ENCODE data around the gene GALNT10.

Gene GALNT10

DNA sequence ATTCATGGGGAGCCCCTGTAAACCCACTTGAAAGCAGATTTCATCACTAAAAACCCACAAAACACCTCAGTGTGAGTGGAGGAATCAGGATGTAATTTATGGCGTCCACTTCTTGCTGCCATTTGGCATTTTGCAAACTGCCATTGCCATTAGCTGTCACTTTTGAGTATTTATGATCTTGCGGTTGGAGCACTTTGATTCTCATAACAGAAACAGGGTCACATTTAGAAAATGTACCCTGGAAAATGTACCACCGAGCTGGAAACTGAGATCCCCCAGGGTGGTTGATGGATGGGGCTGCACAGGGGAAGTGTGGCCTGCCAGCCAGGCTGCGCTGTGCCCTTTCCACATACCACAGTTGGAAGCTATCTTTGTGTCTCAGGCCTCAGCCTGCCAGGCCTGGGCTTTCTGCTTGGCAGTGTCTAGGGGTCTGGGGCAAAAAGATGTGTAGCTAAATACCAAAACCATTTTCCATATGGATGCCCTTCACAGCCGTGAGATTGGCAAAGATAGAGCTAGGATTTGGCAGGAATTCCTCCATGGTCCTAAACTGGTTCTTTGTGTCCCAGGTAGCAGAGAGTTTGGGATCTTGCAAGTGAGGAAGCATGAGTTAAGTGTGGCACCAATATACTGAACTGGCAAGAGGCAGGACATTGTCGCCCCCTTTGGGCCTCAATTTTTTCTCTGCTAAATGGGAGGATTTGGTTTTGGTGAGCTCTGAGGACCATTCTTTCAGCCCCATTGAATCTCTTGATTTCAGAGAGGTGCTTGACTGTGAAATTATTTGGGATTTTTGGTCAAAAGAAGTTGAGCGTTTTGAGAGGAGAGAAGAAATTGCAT is 46.2 kb downstream of the GALNT10 start:
- no peak for DNase-seq

DNA sequence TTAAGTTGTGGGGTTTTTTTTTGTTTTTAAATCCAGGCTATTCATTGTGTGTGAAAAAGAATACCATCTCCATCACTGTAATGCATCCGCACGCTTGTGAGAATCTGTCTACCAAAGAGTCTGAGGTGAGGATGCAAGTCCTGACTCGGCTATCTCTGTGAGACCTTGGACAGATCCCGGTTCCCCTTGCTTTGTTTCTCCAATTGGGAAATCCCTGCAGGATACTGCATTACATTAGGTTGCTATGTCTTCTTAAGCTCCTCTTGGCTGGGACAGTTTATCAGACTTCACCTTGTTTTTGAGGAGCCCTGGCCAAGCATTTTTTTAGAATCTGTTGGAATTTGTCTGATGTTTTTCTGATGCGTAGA is 46.8 kb downstream of the GALNT10 start:
- DNase-seq = no peak

DNA sequence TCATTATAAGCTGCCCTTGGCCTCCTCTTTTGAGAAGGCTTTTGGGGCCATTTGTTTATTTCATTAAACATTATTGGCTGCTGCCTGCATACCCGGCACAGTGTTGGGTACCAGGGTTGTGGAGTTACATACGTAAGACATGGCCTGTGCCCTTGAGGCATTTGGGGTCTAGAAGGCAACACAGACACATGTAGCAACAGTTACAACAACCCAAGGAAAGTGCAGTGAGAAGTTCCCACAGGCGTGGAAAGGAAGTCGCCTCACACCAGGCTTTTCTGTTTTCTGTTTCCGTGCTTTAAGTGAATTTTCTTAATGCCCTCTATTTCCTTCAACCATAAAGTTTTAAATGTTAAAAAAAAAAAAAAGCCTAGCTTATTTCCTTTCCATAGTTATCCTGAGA is 47.4 kb downstream of the GALNT10 start:
- DNase-seq = no peak

DNA sequence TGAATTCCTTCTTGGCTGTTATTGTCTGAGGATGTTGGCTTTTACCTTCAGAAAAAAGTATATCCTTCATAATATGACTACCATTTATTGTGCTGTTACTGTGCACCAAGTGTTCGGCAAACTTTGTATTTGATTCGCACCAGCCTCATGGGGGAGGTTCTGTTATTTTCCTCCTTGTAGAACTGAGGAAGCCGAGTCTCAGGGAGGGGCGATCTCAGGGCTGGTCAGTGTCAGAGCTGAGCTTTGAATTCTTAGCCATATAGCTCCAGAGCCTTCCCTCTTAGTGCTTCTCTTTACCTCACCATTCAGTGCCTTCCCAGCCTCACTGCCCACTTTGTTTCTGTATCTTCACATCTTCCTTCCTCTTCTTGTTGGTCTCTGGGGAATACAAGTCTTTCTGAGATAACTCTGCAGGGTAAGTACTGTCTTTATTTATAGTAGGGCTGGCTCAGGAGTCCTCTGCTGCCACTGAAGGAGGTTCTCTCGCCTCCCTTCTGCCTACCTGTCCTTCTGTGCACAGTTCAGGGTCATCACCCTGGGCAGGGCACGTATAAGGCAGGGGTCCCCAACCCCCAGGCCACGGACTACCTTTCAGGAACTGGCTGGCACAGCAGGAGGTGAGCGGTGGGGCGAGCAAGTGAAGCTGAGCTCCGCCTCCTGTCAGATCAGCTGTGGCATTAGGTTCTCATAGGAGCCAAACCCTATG is 48.4 kb downstream of the GALNT10 start:
- DNase-seq = no peak

DNA sequence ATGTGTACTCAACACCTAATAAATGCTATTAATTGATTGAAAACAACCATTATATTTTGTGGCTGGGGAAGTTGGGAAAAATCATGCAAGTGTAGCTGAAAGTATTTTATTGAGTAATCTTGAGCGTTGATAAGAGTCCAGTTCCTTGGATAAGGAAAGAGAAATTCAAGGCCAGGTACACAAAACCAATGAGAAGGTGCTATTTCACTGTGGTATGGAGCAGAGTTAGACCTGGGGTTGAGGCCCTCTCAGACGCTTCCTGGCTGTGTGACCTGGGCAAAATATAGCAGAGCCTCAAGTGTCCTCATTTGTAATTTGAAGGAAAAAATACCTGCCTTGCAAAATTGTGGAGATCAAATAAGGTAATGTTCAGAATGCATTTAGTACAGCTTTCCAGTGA is 50.1 kb downstream of the GALNT10 start:
- no peak for DNase-seq

DNA sequence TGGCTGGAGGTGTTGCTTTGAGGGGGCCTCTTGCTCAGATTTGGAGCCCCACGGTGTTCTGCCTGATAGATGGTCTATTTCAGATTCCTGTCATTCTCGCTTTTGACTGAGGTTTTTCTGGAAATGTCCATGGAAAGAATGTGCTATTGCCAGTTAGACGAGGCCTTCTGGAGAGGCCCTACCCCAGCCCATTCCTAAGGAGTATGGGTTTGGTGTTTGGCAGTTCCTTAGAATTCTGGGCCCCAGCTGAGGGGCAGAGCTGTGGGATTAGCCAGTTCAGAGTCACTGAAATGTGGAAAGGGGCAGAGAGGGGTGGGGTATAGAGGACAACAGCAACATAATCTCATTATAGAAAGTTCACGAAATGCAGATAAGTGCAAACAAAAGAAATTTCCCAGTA is 50.5 kb downstream of the GALNT10 start:
- DNase-seq = no peak

DNA sequence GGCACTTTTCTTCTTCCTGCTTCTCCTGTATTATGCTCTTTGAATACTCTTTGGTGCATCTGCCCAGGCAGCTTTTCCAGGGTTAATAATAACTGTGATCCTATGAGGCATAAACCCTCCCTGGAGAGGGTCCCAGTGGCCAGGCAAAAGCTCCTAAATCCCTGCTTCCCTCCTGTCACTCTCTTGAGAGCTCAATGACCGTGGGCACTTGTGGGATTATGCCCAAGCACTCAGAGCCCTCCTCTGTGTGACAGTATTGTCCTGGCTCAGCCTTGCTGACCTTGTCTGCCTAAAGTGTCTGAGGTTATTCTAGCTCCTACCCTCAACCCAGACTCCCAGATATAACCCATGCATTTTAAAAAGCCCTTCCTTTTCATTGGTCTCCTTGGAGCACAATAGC is 51.9 kb downstream of the GALNT10 start:
- DNase-seq = no peak

DNA sequence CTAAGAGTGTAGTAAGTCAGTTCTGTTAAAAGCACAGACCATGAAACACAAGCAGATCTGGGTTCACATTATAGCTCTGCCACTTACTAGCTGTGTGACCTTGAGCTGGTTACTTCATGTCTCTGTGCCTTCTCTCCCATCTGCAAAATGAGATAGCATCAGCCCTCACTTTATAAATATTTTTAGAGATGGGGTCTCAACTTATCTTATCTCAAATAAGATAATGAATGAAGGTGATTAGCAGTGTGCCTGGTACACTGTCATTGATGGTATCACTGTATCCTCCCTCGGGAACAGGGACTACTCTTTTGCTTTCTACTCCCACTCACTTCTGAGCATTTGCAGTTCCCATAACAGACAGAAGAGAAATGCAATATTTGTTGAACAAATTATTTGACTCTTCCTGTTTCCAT is 52.4 kb downstream of the GALNT10 start:
- DNase-seq = peak; percentile 6

DNA sequence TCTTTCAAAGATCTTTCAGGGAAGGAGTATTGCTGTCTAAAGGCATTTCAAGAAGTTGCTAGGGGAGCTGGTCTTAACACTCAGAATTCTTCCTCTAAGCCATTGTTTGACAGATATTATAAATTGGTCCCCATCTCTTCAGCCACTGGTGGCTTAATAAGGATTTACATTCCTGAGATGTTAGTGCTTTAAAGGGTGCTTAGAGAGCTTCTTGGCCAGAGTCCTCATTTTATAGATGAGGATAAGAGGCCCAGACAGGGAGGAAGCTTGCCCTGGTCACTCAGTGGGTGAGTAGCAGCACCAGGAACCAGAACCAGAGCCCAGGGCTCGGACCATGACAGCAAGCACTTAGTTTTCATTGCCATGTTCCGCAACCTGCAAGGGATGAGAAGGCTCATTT is 53.2 kb downstream of the GALNT10 start:
- DNase-seq = no peak

DNA sequence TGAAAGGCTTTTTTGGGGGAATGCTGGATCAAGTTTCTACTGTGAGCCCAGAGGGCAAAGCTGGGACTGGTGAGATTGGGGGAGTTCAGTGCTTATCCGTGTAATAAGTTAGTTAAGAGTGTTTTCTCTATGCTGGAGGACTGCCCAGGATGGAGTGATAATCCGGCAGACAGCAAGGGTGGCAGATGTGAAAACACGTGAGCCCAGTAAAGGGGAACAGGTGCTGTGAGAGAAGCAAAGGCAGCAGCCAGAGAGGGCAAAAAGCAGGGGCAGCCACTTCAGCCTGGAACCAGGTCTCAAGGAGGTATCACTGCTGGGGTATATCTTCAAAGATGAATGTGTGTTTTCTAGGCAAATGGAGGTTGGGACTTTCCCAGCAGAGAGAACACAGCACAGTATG is 53.9 kb downstream of the GALNT10 start:
- no peak for DNase-seq

DNA sequence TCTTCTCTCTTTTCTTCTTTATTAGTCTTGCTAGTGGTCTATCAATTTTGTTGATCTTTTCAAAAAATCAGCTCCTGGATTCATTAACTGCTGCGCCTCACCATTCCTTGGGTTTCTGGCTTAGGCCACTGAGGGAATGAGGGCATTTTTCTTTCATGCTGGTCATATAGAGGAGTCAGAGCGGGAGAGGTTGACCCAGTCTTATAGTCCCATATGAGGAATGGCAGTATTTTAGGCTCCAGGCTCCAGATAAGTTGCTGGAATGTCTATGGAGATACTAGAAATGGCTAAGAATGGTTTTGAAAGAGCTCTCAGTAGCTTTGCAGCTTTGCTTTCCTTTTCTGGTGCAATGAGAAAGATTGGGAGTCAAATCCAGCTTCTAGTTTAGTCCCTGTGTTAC is 58.2 kb downstream of the GALNT10 start:
- DNase-seq = no peak

DNA sequence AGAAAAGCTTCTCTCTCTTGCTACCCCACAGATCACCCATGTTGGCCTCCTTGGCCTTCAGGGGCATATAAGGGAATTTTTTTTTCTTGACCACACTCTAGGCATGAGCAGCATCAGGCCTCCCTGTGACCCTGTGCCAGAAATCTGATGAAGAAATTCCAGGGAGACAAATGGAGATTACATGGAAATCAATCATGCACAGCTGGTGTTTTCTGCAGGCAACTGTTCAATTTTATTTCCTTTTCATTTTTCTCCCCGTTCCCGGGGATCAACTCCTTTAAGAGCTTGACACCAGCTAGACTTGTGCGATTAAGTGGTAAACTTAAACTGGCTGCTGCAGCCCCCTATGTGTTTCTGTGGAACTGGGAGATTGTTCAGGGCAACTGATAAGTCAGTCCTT is 59.3 kb downstream of the GALNT10 start:
- no peak for DNase-seq

DNA sequence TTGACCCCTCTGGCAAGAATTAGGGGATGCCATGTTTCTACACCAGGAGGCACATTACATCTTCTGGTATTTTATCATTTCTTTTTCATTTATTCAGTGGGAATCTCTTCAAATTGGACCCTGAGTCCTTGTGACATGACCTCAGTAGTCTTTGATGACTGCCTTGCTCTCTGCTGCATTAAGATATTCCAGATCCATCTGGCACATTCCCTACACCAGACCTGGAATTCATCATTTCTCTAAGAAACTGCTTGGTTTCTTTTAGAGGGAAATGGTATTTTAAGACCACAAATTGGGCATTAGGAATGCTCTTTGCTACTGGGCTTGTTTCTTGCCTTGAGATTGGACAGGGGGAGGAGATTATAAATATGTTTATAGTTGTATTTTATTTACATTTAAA is 61.0 kb downstream of the GALNT10 start:
- DNase-seq = no peak

DNA sequence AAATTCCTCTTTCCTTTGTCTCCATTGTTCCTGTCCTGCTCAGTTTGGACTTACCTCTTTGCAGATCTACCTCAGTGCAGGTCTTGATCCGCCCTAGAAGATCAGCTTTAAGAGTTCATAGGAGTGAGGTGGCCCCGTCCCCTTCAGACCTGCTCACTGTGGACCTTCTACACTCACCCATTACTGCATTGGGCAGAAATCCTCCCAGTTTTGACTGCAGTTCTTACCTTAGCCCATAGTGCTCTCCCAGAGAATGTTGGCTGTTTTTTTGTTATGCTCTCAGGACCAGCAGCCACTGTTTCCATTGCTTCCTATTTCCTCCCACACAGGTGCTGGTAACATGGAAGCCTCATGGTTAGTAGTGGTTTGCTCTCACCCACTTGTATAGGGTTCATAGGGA is 63.3 kb downstream of the GALNT10 start:
- DNase-seq = no peak

DNA sequence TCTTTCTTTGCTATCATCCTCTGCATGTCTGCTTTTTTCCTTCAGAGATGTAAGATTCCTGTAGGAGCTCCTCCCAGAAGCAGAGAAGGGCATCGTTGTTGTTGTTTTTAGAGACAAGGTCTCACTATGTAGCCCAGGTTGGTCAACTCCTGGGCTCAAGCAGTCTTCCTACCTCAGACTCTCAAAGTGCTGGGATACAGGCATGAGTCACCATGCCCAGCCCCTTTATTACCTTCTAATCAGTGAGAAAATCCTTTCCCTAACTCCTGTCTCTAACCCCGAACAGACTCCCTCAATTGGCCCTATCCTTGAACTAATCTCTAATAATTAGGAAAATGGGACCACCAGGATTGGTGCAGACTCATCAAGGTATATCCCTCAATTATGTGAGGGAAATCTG is 64.4 kb downstream of the GALNT10 start:
- no peak for DNase-seq

DNA sequence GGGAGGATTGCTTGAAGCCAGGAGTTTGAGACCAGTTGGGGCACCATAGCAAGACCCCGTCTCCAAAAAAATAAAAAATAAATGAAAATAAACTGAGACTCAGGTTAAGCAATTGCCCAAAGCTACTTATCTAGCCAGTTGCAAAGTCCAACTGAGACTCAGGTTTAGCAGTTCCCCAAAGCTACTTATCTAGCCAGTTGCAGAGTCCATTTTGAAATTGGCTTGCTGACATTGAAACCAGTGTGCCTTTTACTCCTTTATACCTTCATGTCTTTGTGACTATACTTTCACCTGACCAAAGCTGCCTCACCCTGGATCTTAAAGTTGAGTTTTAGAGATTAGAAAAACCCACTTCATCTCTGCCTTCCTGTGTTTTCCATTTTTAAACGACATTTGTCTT is 66.5 kb downstream of the GALNT10 start:
- no peak for DNase-seq

DNA sequence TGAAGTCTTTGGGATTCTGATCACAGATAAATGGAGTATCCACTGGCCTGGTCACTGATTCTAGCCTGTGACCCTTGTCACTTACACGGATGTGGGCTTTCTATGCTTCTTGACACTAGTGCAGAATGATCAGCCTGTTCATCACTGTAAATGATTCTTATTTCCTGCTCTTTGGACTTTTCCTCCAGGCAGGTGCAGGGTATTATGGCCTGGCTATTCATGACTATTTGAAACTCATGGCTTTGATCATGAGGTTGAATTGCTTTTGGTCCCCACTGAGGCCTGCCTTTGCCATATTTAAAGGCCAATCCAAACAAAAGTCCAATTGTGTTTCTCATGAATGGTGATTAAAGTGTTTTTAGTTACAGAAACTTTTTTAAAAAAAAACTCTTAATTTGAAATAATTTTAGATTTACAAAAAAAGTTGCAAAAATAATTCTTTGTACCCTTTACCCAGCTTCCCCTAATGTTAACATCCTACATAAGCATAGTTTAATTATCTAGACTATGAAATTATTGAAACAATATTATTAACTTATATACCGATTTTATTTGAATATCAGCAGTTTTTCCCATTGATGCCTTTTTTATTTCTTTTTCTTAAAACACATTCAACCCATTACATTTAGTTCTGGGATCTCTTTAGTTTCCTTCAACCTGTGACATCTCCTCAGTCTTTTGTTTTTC is 68.1 kb downstream of the GALNT10 start:
- DNase-seq = no peak

DNA sequence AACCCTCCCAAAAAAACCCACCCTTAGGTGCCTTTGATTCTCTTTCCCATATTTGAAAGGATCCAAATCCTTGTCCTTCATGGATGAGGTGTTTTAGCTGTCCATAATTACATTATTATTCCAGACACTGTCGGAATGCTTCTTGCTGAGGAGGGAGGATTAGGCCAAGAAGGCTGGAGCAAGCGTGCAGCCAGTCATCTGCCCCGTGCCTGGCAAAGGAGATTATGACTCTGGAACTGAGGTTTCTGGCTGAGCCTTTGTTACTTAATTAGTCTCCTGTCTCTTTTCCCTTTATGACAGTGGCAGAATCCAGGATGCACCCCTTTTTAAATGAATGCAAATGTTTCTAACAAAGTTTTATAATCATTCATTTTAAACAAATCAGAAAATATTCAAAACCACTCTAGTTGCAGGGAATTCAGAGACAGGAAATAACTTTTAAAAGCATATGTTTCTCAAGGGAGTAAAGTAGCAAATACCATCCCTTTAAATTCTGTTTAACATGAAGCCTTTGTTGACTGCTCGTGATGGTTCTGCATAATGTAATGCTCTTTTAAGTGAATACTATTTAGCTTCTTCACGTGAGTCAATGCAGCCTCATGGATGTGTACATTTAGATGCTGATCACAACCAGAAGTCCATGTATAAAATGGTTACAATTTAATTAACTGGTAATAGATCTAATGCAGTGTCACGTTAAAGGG is 69.8 kb downstream of the GALNT10 start:
- DNase-seq = no peak

DNA sequence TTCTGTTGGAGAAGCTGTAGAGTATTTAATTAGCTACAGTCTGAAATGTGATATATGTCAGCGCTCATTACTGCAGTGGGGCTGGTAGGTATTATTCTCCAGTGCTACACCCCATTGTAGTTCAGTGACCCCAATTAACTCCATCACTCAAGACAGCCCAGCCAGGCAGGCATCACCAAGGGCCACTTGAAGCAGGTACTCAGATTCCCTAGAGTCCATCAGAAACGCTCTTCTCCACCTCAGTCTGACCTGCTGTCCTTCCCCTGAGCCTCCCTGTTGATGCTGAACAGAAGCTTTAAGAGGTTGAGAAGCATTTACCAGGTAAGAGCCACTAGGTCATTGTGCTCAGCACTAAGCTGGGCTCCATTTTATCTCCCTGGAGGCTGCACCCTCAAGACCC is 71.8 kb downstream of the GALNT10 start:
- DNase-seq = no peak

DNA sequence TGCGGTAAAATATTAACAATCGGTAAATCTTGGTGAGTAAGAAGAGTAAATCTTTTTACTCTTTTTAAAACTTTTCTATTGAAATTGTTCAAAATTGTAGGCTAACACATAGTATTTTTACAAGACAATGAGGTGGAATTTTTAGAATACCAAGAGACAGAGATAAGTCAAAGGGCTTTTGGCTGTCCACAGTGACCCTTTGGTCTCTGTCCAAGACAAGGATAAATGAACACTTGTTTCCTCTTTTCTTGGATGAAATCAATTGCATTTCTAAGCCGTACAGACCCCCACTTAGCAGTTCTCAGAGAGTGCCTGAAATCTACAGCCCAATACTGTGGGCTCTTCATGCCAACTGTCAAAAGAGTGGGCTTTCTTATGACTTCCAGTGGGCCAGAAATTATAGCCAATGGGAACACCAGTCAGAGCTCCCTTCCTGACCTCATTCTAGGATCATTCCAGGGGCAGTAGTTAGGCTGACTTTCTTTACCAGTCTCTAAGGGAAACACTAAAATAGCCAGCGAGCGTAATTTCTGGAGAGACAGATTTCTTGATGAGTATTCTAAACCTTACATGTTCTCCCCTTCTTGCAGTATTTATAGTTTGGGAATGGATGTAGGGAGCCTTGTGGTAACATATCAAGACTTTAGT is 74.1 kb downstream of the GALNT10 start:
- no peak for DNase-seq

DNA sequence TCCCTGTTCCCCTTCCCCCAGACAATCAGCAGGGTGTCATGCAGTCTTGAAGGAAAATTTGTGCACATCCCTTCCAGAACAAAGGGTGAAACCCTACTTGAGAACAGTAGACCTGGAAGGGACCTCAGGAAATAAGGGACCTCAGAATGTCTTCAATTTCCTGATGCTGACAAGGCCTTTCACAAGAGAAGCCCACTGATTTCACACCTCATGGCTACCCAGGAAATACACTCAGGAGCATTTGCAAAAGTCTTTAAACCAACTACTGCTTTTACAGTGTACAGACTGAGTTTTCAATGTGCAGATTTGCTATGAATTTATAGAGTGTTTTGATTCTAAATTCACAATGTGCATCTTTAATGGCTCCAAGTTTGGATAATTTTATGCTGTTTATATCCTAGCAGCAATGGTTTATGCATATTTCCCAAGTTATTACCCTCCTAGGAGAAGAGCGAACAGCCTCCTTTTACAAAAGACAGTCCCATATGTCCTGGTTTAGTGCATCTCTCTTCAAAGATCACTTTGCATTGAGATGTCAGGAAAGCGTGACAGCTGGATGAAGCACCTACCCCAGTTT is 74.8 kb downstream of the GALNT10 start:
- DNase-seq = no peak

DNA sequence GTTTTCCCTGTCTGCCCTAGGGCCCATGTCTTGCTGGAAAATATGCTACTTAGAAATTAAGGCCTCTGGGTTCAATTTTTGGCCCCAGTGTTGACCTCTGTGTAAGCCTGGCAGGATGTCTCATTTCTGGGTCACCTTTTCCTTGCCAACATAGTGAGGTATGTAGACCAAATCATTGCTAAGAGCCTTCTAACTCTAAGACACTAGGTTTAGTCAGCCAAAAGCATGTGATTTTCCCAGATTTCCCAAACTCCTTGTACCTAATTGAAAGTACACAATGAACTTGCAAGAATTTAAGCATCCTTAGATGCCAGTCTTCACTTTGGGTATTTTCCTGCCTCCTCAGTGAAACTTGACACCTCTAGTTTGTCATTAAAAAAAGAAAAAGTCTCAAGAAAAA is 77.0 kb downstream of the GALNT10 start:
- no peak for DNase-seq

DNA sequence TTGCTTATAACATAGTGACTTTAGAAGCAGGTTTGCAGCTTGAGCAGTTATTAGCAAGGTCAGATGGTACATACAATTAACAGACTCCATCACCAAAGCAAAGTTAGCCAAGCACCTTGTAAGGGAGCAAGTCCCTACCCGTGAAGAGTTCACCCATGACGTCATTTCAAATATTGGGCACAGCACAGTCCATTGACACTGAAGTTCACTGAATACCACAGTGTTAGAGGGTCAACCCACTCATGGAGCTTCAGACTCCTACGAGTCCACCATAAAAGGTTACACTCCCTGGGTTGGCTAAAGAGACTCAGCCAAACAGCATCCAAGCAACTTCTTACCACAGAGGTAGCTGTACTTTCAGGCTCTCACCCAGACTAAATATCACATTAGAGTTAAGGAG is 77.5 kb downstream of the GALNT10 start:
- no peak for DNase-seq

Data from suppressor macrophage treated with lipopolysaccharide for 4 hours (primary cell).